Esophagus (tissue), 2 donors: Measurements from ENCODE around the gene OGFOD2. TPM values are rescaled to one million over a fixed set of nuclear protein-coding genes. Genes with fewer than 3 reads are reported as not detected.

Source experiments
- H3K27ac ChIP-seq, 2 donors: one replicate each; pipeline ENCODE4 v1.5.1; 2013; ENCODE audit warnings: low read depth in 2 of 2, mild to moderate bottlenecking in 2 of 2, inconsistent platforms in 1 of 2, low read length in 1 of 2, moderate library complexity in 1 of 2
- H3K27me3 ChIP-seq, 2 donors: one replicate each; pipeline ENCODE4 v1.6.1; 2013; ENCODE audit warnings: low read length in 2 of 2, control low read depth in 1 of 2, mild to moderate bottlenecking in 1 of 2; ENCODE audit not compliant: insufficient read depth in 2 of 2, control insufficient read depth in 1 of 2
- H3K36me3 ChIP-seq, 2 donors: one replicate each; pipeline ENCODE4 v1.6.1; 2013; ENCODE audit warnings: low read length in 1 of 2; ENCODE audit not compliant: control insufficient read depth in 2 of 2, insufficient read depth in 2 of 2
- H3K4me1 ChIP-seq, 2 donors: one replicate each; pipeline ENCODE4 v1.6.1; 2013; ENCODE audit warnings: low read length in 1 of 2; ENCODE audit not compliant: control insufficient read depth in 2 of 2, insufficient read depth in 2 of 2
- H3K4me3 ChIP-seq, 2 donors: one replicate each; pipeline ENCODE4 v1.5.1; 2013; ENCODE audit warnings: low read length in 2 of 2, mild to moderate bottlenecking in 2 of 2, low read depth in 1 of 2, moderate library complexity in 1 of 2
- H3K9me3 ChIP-seq, 2 donors: one replicate each; pipeline ENCODE4 v1.6.1; 2013; ENCODE audit warnings: mild to moderate bottlenecking in 2 of 2, low read depth in 1 of 2, low read length in 1 of 2, moderate library complexity in 1 of 2; ENCODE audit not compliant: control insufficient read depth in 2 of 2, insufficient read depth in 1 of 2
- WGBS, 2 donors: extraction: QIAGEN DNeasy Blood & Tissue Kit; methylation state at CpG; one replicate each; pipeline ENCODE4 v1.1.7; 2013; 5-methylcytosine and 5-hydroxymethylcytosine counted together
- polyA plus RNA-seq, 2 donors: library from polyadenylated mRNA; stranded (reverse); fragments of 200-250 nt; gene quantifications; one replicate each; pipeline ENCODE4 v1.2.3, GENCODE V29; 2013
- donor health status: healthy with polysubstance abuse.
- donor health status: Bipolar disorder and iron deficiency.

The OGFOD2 gene
- polyA plus RNA-seq, 2 donors: 10.8 to 11.5 TPM

GRCh38 chr12:122985338-122986257 is 10.6 kb downstream of the OGFOD2 start:
- H3K27me3 ChIP-seq: no peaks in the 10 kb centered on the region
- peaks cover 14 to 31% of the 10 kb centered on the region in 2 donors for H3K4me1 ChIP-seq
- peak overlapping the region in 1 of 2 donors; percentile 14 for H3K27ac ChIP-seq
- H3K9me3 ChIP-seq: no peaks in the 10 kb centered on the region
- no peak overlapping the region for H3K4me3 ChIP-seq
- WGBS, 2 donors: 89% methylated on average over 45 of the region's 45 CpGs
- H3K36me3 ChIP-seq: peaks cover 0 to 50% of the 10 kb centered on the region in 2 donors

DNA sequence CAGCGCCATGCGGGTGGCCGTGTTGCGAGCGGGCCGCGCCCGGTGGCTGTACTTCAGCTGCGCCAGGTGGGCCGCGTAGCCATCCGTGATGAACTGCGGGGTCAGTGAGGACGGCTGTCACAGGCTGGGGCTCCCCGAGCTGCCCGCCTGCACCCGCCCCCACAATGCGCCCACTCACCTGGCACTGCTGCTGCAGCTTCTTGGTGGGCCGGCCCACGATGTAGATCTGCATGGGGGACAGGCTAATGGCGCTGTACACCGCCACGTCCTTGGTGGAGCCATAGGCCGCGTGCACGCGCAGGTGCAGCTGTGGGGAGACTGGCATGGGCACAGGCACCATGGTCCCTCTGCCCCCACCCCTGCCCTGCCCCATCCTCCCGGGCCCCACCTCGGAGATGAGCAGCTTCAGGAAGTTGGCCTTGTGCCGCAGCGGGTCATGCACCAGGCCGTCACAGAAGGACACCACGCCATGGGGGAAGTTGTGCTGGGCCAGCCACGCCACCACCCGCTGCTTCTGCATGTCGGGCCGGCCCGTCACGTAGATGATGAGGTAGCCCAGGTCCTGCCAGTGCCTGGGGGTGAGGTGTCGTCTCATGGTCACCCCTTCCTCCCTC is 11.3 kb downstream of the OGFOD2 start:
- WGBS, 2 donors: 95 to 96% methylated on average over 39 to 40 of the region's 40 CpGs
- H3K36me3 ChIP-seq: peaks cover 0 to 54% of the 10 kb centered on the region in 2 donors
- peaks cover 12 to 30% of the 10 kb centered on the region in 2 donors for H3K4me1 ChIP-seq
- no peak overlapping the region for H3K27ac ChIP-seq
- H3K9me3 ChIP-seq: no peaks in the 10 kb centered on the region
- H3K27me3 ChIP-seq: no peaks in the 10 kb centered on the region
- H3K4me3 ChIP-seq: no peak overlapping the region

DNA sequence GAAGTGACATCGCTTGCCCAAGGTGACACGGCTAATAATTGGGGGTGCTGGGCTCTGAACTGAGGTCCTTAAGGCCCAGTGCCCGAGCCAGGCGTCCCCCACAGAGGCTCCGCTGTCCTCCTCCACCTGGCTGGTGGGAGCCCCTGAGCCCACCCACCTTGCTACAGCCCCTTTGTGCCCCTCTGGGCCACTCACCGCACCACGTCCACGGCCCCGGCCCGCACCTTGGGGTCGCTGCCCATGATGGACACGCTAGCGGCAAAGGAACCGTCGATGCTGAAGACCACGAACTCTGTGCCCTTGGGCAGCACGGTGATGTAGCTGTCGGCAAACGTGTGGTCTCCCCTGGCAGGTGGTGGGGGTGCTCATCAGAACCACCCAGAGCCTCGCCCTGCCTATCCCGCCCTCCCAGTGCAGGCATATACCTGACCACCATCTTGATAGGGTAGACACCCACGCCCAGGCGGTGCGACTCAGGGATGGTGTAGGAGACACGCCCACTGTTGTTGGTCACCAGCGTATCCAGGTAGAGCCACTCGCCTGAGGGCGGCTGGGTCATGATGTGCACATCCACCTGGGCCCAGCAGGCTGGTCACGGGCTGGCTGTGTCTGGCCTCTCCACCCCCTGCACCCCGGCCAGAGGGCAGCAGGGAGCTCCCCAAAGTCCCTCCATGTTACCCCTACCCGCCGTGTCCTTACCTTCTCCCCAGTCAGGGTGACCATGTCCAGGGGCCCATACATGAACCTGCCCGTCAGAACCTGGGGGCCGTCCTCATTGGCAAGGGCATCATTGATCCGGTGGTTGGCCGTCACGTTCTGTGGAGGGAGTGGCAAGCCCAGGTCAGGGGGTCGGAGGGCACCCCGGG is 12.3 kb downstream of the OGFOD2 start:
- Histone ChIP-seq H3K27me3 (no peaks in the 10 kb centered on the region), H3K36me3 (peaks cover 0 to 51% of the 10 kb centered on the region in 2 donors), H3K4me1 (peaks cover 5 to 21% of the 10 kb centered on the region in 2 donors), H3K9me3 (no peaks in the 10 kb centered on the region), H3K4me3 (no peak overlapping the region), H3K27ac (no peak overlapping the region)
- WGBS, 2 donors: 90 to 92% methylated on average over 39 of the region's 39 CpGs

- H3K27me3 ChIP-seq: no peaks in the 10 kb centered on the region
- no peaks in the 10 kb centered on the region for H3K9me3 ChIP-seq
- WGBS, 2 donors: 89% methylated on average over 13 of the region's 13 CpGs
- peaks cover 0 to 45% of the 10 kb centered on the region in 2 donors for H3K36me3 ChIP-seq
- no peak overlapping the region for H3K27ac ChIP-seq
- H3K4me3 ChIP-seq: no peak overlapping the region
- H3K4me1 ChIP-seq: peaks cover 0 to 15% of the 10 kb centered on the region in 2 donors
These were observed 13.0 kb downstream of the OGFOD2 start for GRCh38 chr12:122988036-122988435.

DNA sequence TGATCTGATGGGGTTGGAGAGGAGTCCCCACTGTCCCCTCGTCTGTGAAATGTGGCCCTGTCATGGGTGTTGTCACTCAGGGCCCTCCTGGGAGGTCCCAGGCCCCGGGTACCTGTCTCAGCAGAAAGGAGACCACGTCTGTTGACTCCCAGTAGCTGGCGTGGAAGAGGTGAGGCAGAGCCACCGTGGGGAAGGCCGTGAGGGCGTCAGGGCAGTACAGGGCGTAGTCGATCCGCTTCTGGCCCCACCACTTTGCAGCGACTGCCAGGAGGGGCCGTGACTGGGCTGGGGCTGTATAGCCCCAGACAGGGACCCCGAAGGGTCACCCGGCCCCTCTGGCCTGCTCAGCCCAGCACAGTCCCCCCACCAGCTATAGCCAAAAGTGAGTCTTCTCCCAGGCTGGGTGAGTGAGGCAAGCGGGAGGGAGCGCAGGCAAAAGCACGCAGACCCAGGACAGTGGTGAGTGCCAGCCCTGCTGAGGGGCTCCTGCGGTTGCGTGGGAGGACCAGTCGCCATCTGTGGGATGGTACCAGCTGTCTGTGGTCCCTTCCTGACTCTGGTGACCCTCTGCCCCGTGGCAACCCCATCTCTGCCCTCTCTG is 13.7 kb downstream of the OGFOD2 start:
- Histone ChIP-seq H3K27me3 (no peaks in the 10 kb centered on the region), H3K27ac (no peak overlapping the region), H3K4me3 (no peak overlapping the region), H3K9me3 (no peaks in the 10 kb centered on the region), H3K4me1 (peaks cover 0 to 14% of the 10 kb centered on the region in 2 donors), H3K36me3 (peaks cover 0 to 41% of the 10 kb centered on the region in 2 donors)
- WGBS, 2 donors: 88% methylated on average over 21 of the region's 21 CpGs

GRCh38 chr12:122989225-122989839 is 14.3 kb downstream of the OGFOD2 start:
- H3K36me3 ChIP-seq: peaks cover 0 to 43% of the 10 kb centered on the region in 2 donors
- WGBS, 2 donors: 86 to 87% methylated on average over 10 of the region's 10 CpGs

DNA sequence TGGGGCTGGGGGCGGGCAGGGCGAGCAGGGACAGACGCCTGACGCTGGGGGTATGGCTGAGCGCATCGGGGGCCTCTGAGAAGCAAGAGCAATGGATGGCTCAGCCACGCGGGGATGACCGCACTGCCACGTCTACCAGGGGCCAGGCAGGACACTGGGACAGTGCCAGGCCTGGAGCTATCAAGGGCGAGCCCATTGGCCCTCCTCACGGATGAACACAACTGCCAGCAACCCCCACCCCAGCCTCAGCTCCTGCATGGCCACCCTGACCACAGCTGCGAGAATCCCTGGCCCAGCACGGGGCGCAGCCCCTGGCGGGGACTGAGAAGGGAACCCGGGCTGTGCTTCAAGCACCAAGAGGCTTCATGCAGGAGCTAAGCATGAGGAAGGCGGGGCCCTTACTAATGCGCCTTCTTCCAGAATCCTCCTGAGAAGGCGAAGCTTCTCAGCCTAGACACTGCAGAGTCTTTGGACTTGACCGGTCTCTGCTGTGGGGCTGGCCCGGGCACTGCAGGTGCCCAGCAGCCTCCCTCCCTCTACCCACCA is 14.9 kb downstream of the OGFOD2 start:
- Histone ChIP-seq H3K27me3 (no peaks in the 10 kb centered on the region), H3K9me3 (no peaks in the 10 kb centered on the region), H3K27ac (no peak overlapping the region), H3K4me1 (peaks cover under 1 to 6% of the 10 kb centered on the region in 2 donors), H3K36me3 (peaks cover 0 to 43% of the 10 kb centered on the region in 2 donors), H3K4me3 (no peak overlapping the region)
- 90 to 93% methylated on average over 22 of the region's 22 CpGs for WGBS, 2 donors

More at GRCh38 chr12:122989225-122989839, 14.3 kb downstream of the OGFOD2 start:
- H3K4me1 ChIP-seq: peaks cover 0 to 9% of the 10 kb centered on the region in 2 donors
- no peaks in the 10 kb centered on the region for H3K27me3 ChIP-seq
- H3K27ac ChIP-seq: no peak overlapping the region
- no peaks in the 10 kb centered on the region for H3K9me3 ChIP-seq
- no peak overlapping the region for H3K4me3 ChIP-seq

DNA sequence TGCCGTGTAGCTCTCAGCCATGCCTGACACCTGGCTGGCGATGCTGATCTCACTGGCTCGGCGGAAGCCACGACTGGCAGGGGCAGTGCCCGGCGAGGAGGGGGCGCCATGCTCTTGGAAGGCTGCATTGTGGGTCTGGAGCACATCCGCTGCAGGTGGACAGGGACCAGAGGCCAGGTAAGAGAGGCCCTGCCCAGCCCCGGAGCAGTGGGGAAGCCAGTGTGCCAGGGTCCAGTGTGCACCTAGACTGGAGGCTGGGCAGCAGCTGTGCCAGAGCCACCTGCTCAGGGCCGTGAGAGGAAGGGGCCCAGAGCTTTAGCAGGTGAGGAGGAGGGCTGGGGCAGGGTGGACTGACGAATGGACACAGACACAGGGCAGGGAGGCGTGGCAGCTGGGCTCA is 15.5 kb downstream of the OGFOD2 start:
- Histone ChIP-seq H3K27ac (no peak overlapping the region), H3K36me3 (peaks cover 0 to 45% of the 10 kb centered on the region in 2 donors), H3K4me3 (no peak overlapping the region), H3K9me3 (no peaks in the 10 kb centered on the region), H3K4me1 (peaks cover 3% of the 10 kb centered on the region in 2 donors), H3K27me3 (no peaks in the 10 kb centered on the region)
- 89 to 91% methylated on average over 13 of the region's 13 CpGs for WGBS, 2 donors
